ENCODE data around the gene CARD10.
A peak's percentile ranks its signal among the peaks of the same experiment; 100 is the strongest.

CARD10 gene

GRCh38 chr22:37502342-37503182 lies 16.7 kb downstream of the CARD10 start:
- DNase-seq = peak in 1 of 2 donors; percentile 39

- DNase-seq = no peak
Measured at GRCh38 chr22:37501610-37502341, 17.4 kb downstream of the CARD10 start.

- no peak for DNase-seq
Measured at GRCh38 chr22:37500745-37501609, 18.2 kb downstream of the CARD10 start.

GRCh38 chr22:37499789-37500540 lies 19.2 kb downstream of the CARD10 start:
- DNase-seq = no peak

- no peak for DNase-seq
Measured at GRCh38 chr22:37499027-37499707, 20.0 kb downstream of the CARD10 start.

- DNase-seq = peak; percentile 24 to 48
Measured at GRCh38 chr22:37498289-37498909, 20.8 kb downstream of the CARD10 start.

GRCh38 chr22:37497062-37497599 lies 22.1 kb downstream of the CARD10 start:
- no peak for DNase-seq

GRCh38 chr22:37496651-37497050 lies 22.6 kb downstream of the CARD10 start:
- DNase-seq = no peak

- DNase-seq = no peak
Measured at GRCh38 chr22:37493979-37494378, 25.2 kb downstream of the CARD10 start.

- DNase-seq = peak; percentile 92 to 95
Measured at GRCh38 chr22:37492428-37493344, 26.5 kb downstream of the CARD10 start.

GRCh38 chr22:37491559-37492427 lies 27.4 kb downstream of the CARD10 start:
- no peak for DNase-seq

- DNase-seq = no peak
Measured at GRCh38 chr22:37491106-37491505, 28.1 kb downstream of the CARD10 start.

- no peak for DNase-seq
Measured at GRCh38 chr22:37489983-37490382, 29.2 kb downstream of the CARD10 start.

GRCh38 chr22:37488337-37489135 lies 30.7 kb downstream of the CARD10 start:
- no peak for DNase-seq

- no peak for DNase-seq
Measured at GRCh38 chr22:37487571-37487970, 31.6 kb downstream of the CARD10 start.

GRCh38 chr22:37487129-37487528 lies 32.1 kb downstream of the CARD10 start:
- DNase-seq = no peak

GRCh38 chr22:37486224-37486845 lies 32.9 kb downstream of the CARD10 start, which contains the start of gene MFNG:
TSS of gene MFNG (minus strand) at chr22:37486384. CDS start at chr22:37486177, 207 bp downstream.
- peak; percentile 90 to 92 for DNase-seq
